Natural killer cell (primary cell): ENCODE measurements around the gene CMAS. TPM values are rescaled to one million over a fixed set of nuclear protein-coding genes. Genes with fewer than 3 reads are reported as not detected.
A peak's percentile ranks its signal among the peaks of the same experiment; 100 is the strongest.

ENCODE experiments used
- ATAC-seq, 3 donors: fragments of 150-1000 bp in 2 of 3; fragments of 200-7000 bp in 1 of 3; cut with Tn5 transposase; 1 replicate in 1 of 3; 2 replicates in 2 of 3; pipeline ENCODE4 v1.10.0; 2021; ENCODE audit warnings: mild to moderate bottlenecking in 2 of 3, moderate library complexity in 2 of 3
- DNase-seq, 2 donors: peaks; one replicate each; pipeline versions ENCODE4 v3.0.0 to v3.0.0-alpha.2; 2013 to 2021; ENCODE audit warnings: mixed read lengths in 1 of 2
- H3K27ac ChIP-seq: one replicate; pipeline ENCODE4 v1.5.1; 2013; ENCODE audit warnings: mild to moderate bottlenecking, low read length
- H3K27me3 ChIP-seq: one replicate; pipeline ENCODE4 v1.6.1; 2013; ENCODE audit warnings: low read length; ENCODE audit not compliant: control insufficient read depth, insufficient read depth
- H3K36me3 ChIP-seq: one replicate; pipeline ENCODE4 v1.6.1; 2013; ENCODE audit warnings: low read length; ENCODE audit not compliant: control insufficient read depth, insufficient read depth
- H3K4me1 ChIP-seq: one replicate; pipeline ENCODE4 v1.6.1; 2013; ENCODE audit warnings: low read length; ENCODE audit not compliant: control insufficient read depth, insufficient read depth
- H3K4me3 ChIP-seq: one replicate; pipeline ENCODE4 v1.5.1; 2013; ENCODE audit warnings: low read length
- H3K9me3 ChIP-seq: one replicate; pipeline ENCODE4 v1.6.1; 2013; ENCODE audit warnings: low read length; ENCODE audit not compliant: control insufficient read depth, insufficient read depth
- H3K27ac Mint-ChIP-seq, 2 donors: one replicate each; pipeline ENCODE4 v1.8.0; 2022; ENCODE audit warnings: mild to moderate bottlenecking in 2 of 2, mixed read lengths in 2 of 2, moderate library complexity in 1 of 2
- H3K27me3 Mint-ChIP-seq, 2 donors: one replicate each; pipeline ENCODE4 v1.8.0; 2022; ENCODE audit warnings: low read depth in 2 of 2, mixed read lengths in 2 of 2
- H3K36me3 Mint-ChIP-seq: one replicate; pipeline ENCODE4 v1.8.0; 2022; ENCODE audit warnings: mixed read lengths
- H3K4me1 Mint-ChIP-seq, 2 donors: one replicate each; pipeline ENCODE4 v1.8.0; 2022; ENCODE audit warnings: mixed read lengths in 2 of 2
- H3K4me3 Mint-ChIP-seq: one replicate; pipeline ENCODE4 v1.8.0; 2022; ENCODE audit warnings: mild to moderate bottlenecking, moderate library complexity, mixed read lengths
- H3K9me3 Mint-ChIP-seq, 2 donors: one replicate each; pipeline ENCODE4 v1.8.0; 2022; ENCODE audit warnings: mixed read lengths in 2 of 2
- WGBS: methylation state at CpG from one replicate; pipeline ENCODE4 v1.1.7; 2013; ENCODE audit warnings: missing lambda C conversion rate; ENCODE audit not compliant: insufficient coverage; 5-methylcytosine and 5-hydroxymethylcytosine counted together
- intact Hi-C: fragments of 100-400 bp; cut with micrococcal nuclease; formaldehyde crosslinking; loops from one replicate; pipeline ENCODE4 v1.14.2; 2022
- total RNA-seq, 4 donors: library from RNA; stranded (reverse); fragments of 120-200 nt in 1 of 4; gene quantifications; one replicate each; pipeline versions ENCODE4 v1.2.3 to v1.2.4, GENCODE V29; 2013 to 2022
- TF ChIP-seq, protein P1 (sequence below): fragments of 200-600 bp; IDR thresholded peaks from one replicate; pipeline ENCODE4 v1.8.0; 2022; ENCODE audit warnings: antibody characterized with exemption

The CMAS gene
- total RNA-seq, 3 donors from 2014 or later (not counting 1 experiment from before 2014, with no cell fraction given): 10.0 to 19.8 (median 13.7) TPM

DNA sequence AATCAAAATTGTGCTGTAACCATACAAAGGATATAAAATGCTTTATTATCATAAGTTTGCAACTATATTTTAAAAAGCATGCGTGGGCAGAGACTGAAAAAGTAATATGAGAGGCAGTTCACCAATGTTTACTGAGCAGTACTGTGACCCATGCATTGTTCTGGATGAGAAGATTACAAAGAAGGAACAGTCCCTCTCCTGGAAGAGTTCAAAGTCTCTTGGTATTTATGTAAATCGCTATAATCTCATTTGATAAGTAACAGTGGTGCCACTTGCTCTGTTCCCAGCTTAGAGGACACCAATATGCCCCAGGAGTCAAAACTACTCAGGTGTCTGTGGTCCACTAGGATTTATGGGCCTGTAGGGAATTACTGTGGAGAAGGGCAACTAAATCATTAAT, 2.1 kb upstream of the CMAS start:
- Histone ChIP-seq H3K27me3 (no peaks in the 10 kb centered on the region), H3K4me1 (peaks cover 2% of the 10 kb centered on the region), H3K36me3 (no peaks in the 10 kb centered on the region), H3K9me3 (no peaks in the 10 kb centered on the region), H3K4me3 (no peak overlapping the region), H3K27ac (no peak overlapping the region)
- H3K4me3 Mint-ChIP-seq: peak overlapping the region; percentile 2
- H3K27me3 Mint-ChIP-seq: peaks cover 9% of the 10 kb centered on the region in 2 donors
- whole genome bisulfite sequencing: 100% methylated on average over 2 of the region's 2 CpGs
- H3K27ac Mint-ChIP-seq: no peak overlapping the region
- ATAC-seq: no peak
- intact Hi-C loops: no loop called here
- no peaks in the 10 kb centered on the region for H3K9me3 Mint-ChIP-seq
- TF ChIP-seq, protein P1, sequence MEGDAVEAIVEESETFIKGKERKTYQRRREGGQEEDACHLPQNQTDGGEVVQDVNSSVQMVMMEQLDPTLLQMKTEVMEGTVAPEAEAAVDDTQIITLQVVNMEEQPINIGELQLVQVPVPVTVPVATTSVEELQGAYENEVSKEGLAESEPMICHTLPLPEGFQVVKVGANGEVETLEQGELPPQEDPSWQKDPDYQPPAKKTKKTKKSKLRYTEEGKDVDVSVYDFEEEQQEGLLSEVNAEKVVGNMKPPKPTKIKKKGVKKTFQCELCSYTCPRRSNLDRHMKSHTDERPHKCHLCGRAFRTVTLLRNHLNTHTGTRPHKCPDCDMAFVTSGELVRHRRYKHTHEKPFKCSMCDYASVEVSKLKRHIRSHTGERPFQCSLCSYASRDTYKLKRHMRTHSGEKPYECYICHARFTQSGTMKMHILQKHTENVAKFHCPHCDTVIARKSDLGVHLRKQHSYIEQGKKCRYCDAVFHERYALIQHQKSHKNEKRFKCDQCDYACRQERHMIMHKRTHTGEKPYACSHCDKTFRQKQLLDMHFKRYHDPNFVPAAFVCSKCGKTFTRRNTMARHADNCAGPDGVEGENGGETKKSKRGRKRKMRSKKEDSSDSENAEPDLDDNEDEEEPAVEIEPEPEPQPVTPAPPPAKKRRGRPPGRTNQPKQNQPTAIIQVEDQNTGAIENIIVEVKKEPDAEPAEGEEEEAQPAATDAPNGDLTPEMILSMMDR: no peak
- no peaks in the 10 kb centered on the region for H3K36me3 Mint-ChIP-seq
- no peak for DNase-seq
- peaks cover 20 to 22% of the 10 kb centered on the region in 2 donors for H3K4me1 Mint-ChIP-seq

DNA sequence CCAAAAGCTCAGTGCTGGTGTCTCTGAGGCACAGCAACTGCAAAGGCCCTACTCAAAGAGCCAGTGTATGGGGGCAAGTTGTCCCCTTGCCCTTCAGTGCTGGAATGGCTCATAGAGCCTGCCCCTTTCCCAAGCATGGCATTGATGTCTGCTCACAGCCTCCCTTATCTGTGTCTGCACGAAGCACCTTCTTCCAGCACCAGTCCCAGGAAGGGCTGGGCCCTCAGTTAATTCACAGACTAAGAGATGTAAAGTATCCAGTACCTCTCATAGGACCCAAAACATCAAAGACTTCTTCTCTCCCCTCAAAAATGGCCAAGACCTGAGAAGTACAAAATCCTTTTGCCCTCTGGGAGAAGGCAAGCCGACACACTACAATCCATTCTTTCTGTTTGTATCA, 1.6 kb upstream of the CMAS start:
- TF ChIP-seq, protein P1: no peak
- Histone ChIP-seq H3K27ac (no peak overlapping the region), H3K4me3 (no peak overlapping the region), H3K4me1 (peaks cover 2% of the 10 kb centered on the region), H3K9me3 (no peaks in the 10 kb centered on the region), H3K36me3 (no peaks in the 10 kb centered on the region), H3K27me3 (no peaks in the 10 kb centered on the region)
- WGBS: 48% methylated on average over 2 of the region's 2 CpGs
- H3K36me3 Mint-ChIP-seq: no peaks in the 10 kb centered on the region
- intact Hi-C loops: no loop called here
- no peak overlapping the region for H3K27ac Mint-ChIP-seq
- peaks cover 9% of the 10 kb centered on the region in 2 donors for H3K27me3 Mint-ChIP-seq
- H3K9me3 Mint-ChIP-seq: no peaks in the 10 kb centered on the region
- peaks cover 24 to 27% of the 10 kb centered on the region in 2 donors for H3K4me1 Mint-ChIP-seq
- ATAC-seq (no peak), DNase-seq (no peak)
- peak overlapping the region; percentile 2 for H3K4me3 Mint-ChIP-seq

DNA sequence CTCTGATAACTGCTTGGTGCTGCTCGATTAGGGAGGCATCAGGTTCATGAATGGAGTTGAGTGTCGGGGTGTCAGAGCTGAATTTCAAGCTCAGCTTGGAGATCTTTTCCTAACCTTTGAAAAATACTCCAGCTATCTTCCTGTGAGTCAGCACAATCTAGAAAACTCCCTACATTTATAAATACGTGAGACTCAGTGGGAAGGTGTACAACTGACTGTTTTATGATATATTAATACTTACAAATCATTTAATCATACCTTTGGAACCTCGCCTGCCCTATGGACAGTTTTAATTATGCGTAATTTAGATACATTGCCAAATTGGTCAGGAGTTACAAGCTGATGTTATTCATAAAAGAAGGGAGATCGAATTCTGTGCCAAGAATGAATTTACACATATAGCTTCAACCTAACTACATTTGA, 961 bp downstream of the CMAS start:
- Histone ChIP-seq H3K27me3 (no peaks in the 10 kb centered on the region), H3K36me3 (no peaks in the 10 kb centered on the region), H3K9me3 (no peaks in the 10 kb centered on the region), H3K4me1 (peaks cover 2% of the 10 kb centered on the region), H3K4me3 (peak overlapping the region; percentile 88), H3K27ac (no peak overlapping the region)
- peak overlapping the region; percentile 92 for H3K4me3 Mint-ChIP-seq
- H3K36me3 Mint-ChIP-seq: no peaks in the 10 kb centered on the region
- peak overlapping the region; percentile 79 to 87 for H3K27ac Mint-ChIP-seq
- H3K27me3 Mint-ChIP-seq: no peaks in the 10 kb centered on the region
- no peaks in the 10 kb centered on the region for H3K9me3 Mint-ChIP-seq
- ATAC-seq (no peak), DNase-seq (no peak)
- TF ChIP-seq, protein P1: no peak
- intact Hi-C loops: loop anchor here (1.0 kb wide), 1 partner anchor 497 kb away; the partner anchor contains the start of gene C2CD5
- 50% methylated on average over 2 of the region's 6 CpGs for WGBS
- H3K4me1 Mint-ChIP-seq: peaks cover 24 to 35% of the 10 kb centered on the region in 2 donors

DNA sequence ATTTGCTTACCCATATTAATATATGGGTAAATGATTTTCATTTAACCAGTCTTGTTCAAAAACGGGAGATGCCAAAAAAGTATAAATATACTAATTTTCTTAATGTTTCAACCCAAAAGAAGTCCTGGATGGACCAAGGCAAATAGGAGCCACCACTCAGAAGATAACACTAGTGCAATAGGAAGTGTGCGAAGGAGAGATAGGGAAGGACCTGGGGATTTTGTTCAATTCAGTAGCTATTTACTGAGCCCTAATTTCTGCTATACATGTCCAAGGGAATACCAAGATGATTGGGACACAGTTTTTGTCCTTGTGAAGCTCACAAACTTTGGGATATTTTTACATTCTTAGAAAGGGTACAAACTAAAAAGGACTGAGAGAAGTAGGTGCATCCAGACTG, 1.5 kb downstream of the CMAS start:
- H3K4me3 ChIP-seq: no peak overlapping the region
- no peaks in the 10 kb centered on the region for H3K27me3 ChIP-seq
- DNase-seq: no peak
- Mint-ChIP-seq H3K4me3 (peak overlapping the region; percentile 92), H3K9me3 (no peaks in the 10 kb centered on the region), H3K27ac (peak overlapping the region; percentile 79 to 87), H3K4me1 (peaks cover 24 to 35% of the 10 kb centered on the region in 2 donors), H3K36me3 (no peaks in the 10 kb centered on the region), H3K27me3 (no peaks in the 10 kb centered on the region)
- WGBS: 100% methylated on average over 1 of the region's 2 CpGs
- H3K4me1 ChIP-seq: peaks cover 2% of the 10 kb centered on the region
- no peaks in the 10 kb centered on the region for H3K9me3 ChIP-seq
- H3K36me3 ChIP-seq: no peaks in the 10 kb centered on the region
- TF ChIP-seq, protein P1: no peak
- no peak overlapping the region for H3K27ac ChIP-seq
- ATAC-seq: no peak
- intact Hi-C loops: no loop called here
